GM12892 (cell line): ENCODE data around the gene CYTH3.
"Not testable (repeated sequence)": the region's sequence is repeated elsewhere in the genome, so short reads cannot be mapped to it uniquely, and the experiment has no call there.

Experiments used
- DNase-seq: peaks from one replicate; pipeline ENCODE4 v3.0.0; 2011; ENCODE audit not compliant: insufficient read length
- FAIRE-seq: peaks from 2 replicates; lab custom pipeline; 2011; peaks lifted over from hg19 to GRCh38; lab: Jason Lieb, UNC
- POLR2A ChIP-seq: IDR thresholded peaks from 2 replicates; pipeline ENCODE4 v1.6.1; 2011; ENCODE audit warnings: low read depth, low read length, control low read depth
- POLR2AphosphoS5 ChIP-seq: IDR thresholded peaks from 2 replicates; pipeline ENCODE4 v1.6.1; 2011; ENCODE audit warnings: low read depth, low read length, control low read depth
- TAF1 ChIP-seq: IDR thresholded peaks from 2 replicates; pipeline ENCODE4 v1.6.1; 2011; ENCODE audit warnings: low read depth, mild to moderate bottlenecking, control low read depth, low read length, borderline replicate concordance

Gene CYTH3

DNA sequence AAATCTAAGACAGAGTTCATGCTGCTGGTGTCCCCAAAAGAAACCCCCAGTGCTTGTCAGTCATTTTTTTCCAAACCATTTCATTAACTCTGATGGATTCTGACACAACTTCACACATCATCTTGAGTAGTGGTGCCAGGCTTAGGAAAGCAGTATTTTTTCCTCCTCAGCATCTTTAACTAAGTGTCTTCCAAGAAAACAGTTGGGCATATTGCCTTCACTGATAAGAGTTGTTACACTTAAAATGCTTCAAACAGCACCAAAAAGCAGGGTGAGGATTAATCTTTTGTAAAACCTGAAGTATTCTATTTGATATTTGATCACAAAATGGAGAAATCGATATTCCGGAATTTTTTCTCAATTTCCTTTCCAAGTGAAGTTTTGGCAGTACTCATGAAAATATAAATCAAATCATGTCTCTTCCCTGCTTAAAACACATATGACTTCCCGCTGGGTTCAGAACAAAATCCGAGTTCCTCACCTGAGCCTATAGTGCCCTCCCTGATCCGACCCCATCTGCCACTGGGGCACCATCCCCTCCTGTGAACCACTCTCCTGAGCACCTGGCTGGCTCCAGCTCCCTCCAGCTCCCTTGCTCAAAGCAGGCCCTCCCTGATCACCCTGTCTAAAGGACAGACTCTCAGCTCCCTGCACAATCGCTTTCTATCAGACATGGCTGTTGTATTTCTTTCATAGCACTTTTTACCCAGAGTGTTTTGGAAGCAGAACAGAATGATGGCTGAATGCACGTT is 61.6 kb downstream of the CYTH3 start:
- FAIRE-seq (no peak), DNase-seq (no peak)
- TF ChIP-seq POLR2A (no peak), POLR2AphosphoS5 (no peak), TAF1 (no peak)

DNA sequence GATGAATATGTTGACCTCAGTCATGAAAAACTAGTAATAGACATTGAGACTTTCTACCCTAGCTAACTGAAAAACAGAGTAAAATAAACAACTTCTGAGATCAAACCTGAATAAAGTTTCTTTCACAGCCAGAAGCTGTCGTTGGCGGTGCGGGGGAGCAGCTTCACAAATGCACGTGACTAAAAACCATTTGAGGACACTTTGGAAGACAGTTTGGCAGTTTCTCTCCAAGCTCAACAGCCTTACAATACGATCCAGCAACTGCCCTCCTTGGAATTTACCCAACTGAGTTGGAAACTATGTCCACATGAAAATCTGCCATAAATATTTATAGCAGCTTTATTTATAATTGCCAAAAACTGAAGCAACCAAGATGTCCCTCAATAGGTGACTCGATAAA is 63.1 kb downstream of the CYTH3 start:
- TF ChIP-seq POLR2A: no peak
- TF ChIP-seq TAF1: no peak
- TF ChIP-seq POLR2AphosphoS5: no peak
- FAIRE-seq (no peak), DNase-seq (no peak)

DNA sequence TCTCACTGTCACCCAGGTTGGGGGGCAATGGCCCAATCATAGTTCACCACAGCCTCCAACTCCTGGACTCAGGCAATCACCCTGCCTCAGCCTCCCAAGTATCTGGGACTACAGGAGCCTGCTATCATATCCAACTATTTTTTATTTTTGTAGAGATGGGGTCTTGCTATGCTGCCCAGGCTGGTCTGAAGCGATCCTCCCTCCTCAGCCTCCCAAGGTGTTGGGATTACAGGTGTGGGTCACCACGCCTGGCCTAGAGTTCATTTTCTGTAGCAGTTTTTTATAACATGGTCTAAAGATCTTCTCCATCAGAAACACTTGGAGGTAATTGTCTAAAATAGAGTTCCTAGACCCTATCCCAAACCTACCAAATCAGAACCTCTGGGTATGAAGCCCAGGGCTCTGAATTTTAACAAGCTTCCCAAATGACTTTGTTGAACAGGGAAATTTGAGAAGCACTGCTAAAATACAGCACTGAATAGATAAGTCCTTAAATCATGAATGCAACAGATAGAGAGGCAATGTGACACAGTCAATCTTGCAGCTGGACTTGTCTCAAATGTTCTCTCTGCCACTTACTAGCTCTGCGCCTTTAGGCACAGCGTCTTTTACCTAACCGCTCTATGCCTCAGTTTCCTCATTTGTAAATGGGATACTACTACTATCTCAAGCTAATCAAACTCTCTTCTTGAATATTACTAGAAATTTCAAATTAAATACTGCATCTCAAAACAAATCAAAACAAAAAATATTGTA is 63.7 kb downstream of the CYTH3 start:
- FAIRE-seq: no peak
- no peak for DNase-seq
- TF ChIP-seq TAF1: no peak
- TF ChIP-seq POLR2A: no peak

DNA sequence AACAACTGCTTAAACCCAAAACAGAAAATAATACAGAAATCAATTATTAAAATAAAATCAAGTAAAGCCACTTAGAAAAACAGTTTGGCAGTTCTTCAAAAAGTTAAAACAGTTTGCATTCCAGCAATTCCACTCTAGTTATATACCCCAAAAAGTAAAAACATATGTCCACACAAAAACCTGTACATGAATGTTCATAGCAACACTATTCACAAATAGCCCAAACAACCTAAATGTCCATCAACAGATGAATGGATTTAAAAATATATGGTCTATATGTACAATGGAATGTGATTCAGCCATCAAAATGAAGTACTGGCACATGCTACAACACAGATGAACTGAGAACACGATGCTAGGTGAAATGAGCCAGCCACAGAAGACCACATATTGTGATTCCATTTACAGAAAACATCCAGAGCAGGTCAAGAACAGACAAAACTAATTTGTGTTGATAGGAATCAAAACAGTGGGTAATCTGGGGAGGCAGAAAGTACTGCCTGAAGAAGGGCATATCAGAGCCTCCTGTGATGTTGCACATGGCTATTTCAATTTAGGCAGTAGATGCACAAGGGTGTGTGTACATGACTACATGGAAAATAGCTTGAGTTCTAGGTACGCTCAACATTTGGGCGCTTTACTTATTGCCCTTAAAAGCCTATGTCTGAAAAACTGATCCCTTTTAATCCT is 66.3 kb downstream of the CYTH3 start:
- DNase-seq (no peak), FAIRE-seq (no peak)
- no peak for TF ChIP-seq POLR2AphosphoS5

DNA sequence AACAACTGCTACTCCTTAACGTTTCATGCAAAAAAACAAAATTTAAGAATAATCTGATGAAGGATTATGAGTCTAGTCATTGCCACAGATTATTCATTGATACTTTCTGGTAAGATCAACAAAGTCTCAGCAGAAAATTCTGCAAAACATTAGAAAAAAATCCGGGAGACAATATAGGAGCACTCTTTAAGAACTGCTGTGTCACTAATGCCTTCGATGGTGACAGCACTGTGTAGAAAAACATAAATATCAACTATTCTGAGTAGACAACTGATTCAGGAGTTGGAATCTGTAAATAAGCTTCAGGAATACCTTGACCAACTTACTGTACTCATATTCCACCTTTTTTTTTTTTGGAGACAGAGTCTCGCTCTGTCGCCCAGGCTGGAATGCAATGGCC is 69.0 kb downstream of the CYTH3 start:
- no peak for DNase-seq
- no peak for FAIRE-seq
- TF ChIP-seq POLR2AphosphoS5: no peak
- TF ChIP-seq TAF1: no peak
- no peak for TF ChIP-seq POLR2A

DNA sequence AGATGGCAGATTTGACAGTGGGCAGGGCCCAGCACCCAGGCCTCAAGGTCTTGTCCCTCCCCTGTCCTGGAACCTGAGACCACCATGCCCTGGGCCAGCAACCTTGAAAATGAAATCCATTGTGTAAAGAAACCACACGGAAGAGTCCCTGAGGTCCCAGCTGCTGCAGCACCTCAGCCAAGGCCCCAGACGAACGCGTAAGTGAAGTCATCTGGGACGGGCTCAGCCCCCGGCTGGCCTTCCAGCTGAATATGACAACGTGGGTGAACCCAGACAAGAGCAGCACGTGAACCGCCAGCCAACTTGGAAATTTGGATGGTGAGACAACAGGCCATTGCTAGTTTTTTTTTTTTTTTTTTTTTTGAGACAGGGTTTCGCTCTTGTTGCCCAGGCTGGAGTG is 70.3 kb downstream of the CYTH3 start:
- no peak for DNase-seq
- no peak for FAIRE-seq
- TF ChIP-seq POLR2AphosphoS5: no peak
- TF ChIP-seq POLR2A: no peak
- no peak for TF ChIP-seq TAF1

DNA sequence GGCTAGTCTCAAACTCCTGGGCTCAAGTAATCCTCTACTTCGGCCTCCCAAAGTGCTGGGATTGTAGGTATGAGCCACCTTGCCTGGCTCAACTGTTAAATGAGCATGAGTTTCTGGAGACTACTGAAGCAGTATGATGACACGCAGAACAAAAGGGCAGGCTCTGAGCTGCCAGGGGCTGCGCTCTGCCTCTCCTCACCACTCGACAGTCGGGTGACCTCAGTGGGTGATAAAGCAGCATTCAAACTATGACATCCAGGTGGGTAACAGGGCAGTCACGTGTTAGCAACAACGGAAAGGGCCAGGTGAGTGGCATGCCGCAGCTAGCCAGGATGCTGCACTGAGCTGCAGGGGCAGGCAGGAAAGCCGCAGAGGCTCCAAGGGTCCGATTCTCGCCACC is 71.5 kb downstream of the CYTH3 start:
- DNase-seq (no peak), FAIRE-seq (no peak)
- TF ChIP-seq POLR2A (no peak), POLR2AphosphoS5 (no peak), TAF1 (no peak)

DNA sequence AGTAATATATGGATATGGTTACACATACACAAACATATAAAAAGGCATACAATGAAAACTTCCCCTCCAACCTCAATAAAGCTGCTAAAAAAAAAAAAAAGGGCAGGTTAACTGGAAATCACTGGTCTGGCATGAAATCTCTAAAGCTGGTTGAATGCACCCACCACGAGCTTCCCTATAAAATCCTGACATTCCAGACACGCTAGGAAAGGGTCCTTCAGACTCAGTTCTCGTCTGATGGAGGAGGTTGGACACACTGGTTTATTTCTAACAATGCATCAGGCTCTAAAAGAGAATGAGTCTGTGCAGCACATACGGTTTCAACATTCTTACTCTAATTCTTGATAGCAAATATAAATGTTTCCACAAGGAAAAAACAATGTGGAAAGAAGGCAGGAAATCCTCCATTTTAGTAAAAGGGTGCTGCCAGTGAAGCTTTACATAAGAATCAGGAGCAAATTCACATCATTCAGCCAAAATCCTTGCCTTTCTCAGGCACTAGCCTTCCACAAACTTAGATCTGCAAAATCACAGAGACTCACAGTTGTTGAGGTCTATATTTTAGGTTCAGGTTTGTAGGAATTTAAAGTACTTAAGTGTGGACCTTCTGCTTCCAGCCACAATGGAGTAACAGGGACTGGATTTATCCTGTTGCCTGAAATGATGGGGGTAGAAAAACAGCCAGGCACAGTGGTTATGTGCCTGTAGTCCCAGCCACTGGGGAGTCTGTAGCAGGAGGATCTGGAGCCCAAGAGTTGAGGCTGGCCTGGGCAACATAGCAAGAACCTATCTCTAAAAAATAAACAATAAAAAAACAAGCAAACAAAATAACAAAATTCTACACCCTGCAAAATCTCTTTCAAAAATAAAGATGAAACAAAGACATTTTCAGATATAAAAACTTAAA is 73.5 kb downstream of the CYTH3 start:
- TF ChIP-seq POLR2A: no peak
- no peak for TF ChIP-seq POLR2AphosphoS5
- no peak for TF ChIP-seq TAF1
- DNase-seq: no peak
- no peak for FAIRE-seq

DNA sequence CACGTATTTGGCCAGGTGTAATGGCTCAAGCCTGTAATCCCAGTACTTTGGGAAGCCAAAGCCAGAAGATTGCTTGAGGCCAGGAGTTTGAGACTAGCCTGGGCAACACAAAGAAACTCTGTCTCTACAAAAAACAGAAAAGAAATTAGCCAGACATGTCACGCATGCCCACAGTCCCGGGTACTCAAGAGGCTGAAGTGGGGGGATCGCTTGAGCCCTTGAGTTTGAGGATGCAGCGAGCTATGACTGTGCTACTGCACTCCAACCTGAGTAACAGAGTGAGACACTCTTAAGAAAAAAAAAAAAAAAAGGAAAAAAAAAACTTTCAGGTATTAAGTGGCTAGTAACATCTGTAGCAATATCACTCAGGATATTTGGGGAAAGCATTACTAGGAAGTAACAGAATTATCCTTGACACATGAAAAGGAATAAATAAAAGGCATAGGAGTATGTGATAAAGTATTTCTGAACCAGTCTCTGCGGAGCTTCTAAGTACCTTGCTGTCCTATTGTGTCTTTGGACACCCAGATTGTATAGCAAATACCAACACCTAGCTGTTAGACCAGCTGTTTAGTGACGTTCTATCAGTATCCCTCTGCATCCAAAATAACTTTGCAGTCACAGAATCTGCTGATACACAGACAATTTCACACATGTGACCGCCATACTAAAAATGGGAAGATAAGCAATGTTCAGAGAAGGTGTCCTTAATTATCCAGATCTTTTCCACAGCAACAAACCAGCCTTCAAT is 74.4 kb downstream of the CYTH3 start:
- TF ChIP-seq POLR2A: no peak
- no peak for TF ChIP-seq POLR2AphosphoS5
- no peak for TF ChIP-seq TAF1
- no peak for DNase-seq
- FAIRE-seq: no peak

DNA sequence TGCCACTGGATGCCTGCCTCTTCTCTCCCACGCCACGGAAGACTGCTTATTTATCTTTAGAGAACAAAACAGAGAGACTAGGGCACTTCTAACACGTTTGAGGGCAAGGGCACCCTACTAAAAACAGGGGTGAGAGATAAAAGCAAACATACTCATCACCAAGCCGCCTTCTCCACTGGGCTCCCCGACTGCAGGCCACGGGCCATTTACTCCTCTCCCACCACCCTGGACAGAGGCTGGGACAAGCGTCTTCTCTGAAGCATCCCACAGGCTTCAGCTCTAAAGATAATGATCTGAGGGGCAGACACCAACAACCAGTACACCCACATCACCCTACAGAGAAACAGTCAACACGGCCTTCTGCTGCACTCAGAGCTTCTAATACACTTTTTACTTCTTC is 78.7 kb downstream of the CYTH3 start:
- no peak for FAIRE-seq
- TF ChIP-seq POLR2AphosphoS5 (no peak), POLR2A (no peak), TAF1 (no peak)
- no peak for DNase-seq

DNA sequence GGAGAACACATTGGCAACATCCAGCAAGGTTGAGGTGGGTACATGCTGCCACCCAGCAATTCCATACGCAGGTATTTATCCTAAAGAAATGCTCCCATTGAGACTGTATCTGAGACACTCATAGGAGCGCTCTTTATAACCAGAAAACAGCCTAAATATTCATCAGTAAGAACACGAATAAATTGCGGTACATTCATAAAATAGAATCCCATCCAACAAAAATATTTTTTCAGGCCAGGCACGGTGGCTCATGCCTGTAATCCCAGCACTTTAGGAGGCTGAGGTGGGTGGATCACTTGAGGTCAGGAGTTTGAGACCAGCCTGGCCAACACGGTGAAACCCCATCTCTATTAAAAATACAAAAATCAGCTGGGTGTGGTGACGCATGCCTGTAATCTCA is 81.9 kb downstream of the CYTH3 start:
- not testable (repeated sequence) for FAIRE-seq, DNase-seq
